Loucy (cell line): Measurements from ENCODE around the gene YAP1.

Experiments
- H2AFZ ChIP-seq: fragments of 200-600 bp; sonication (generic); 2 replicates; pipeline ENCODE4 v1.6.0; 2016; ENCODE audit warnings: antibody characterized with exemption, mild to moderate bottlenecking, low read length, moderate library complexity
- H3F3A ChIP-seq: fragments of 200-600 bp; 2 replicates; pipeline ENCODE4 v1.6.0; 2016; ENCODE audit warnings: antibody characterized with exemption, low read depth, mild to moderate bottlenecking
- H3K27me3 ChIP-seq: fragments of 200-600 bp; sonication (generic); 2 replicates; pipeline ENCODE4 v1.6.1; 2014; ENCODE audit warnings: low read length, mild to moderate bottlenecking; ENCODE audit not compliant: insufficient read depth, poor library complexity, severe bottlenecking
- H3K36me3 ChIP-seq: fragments of 200-600 bp; sonication (generic); 2 replicates; pipeline ENCODE4 v1.6.1; 2016; ENCODE audit warnings: low read length; ENCODE audit not compliant: insufficient read depth
- H3K4me1 ChIP-seq: fragments of 200-600 bp; sonication (generic); 2 replicates; pipeline ENCODE4 v1.5.1; 2014; ENCODE audit warnings: low read length, mild to moderate bottlenecking; ENCODE audit not compliant: insufficient read depth, poor library complexity, severe bottlenecking
- H3K4me2 ChIP-seq: fragments of 200-600 bp; sonication (generic); 2 replicates; pipeline ENCODE4 v1.6.0; 2014; ENCODE audit warnings: antibody characterized with exemption, low read length, low read depth, mild to moderate bottlenecking; ENCODE audit not compliant: poor library complexity, severe bottlenecking
- H3K4me3 ChIP-seq: fragments of 200-600 bp; sonication (generic); 2 replicates; pipeline ENCODE4 v1.5.1; 2014; ENCODE audit warnings: low read length, mild to moderate bottlenecking, mixed read lengths; ENCODE audit not compliant: poor library complexity, severe bottlenecking
- H3K79me2 ChIP-seq: fragments of 200-600 bp; sonication (generic); 2 replicates; pipeline ENCODE4 v1.6.1; 2014; ENCODE audit warnings: low read length; ENCODE audit not compliant: insufficient read depth
- H3K9ac ChIP-seq: fragments of 200-600 bp; sonication (generic); 2 replicates; pipeline ENCODE4 v1.6.0; 2014; ENCODE audit warnings: mild to moderate bottlenecking, low read depth, low read length, moderate library complexity; ENCODE audit not compliant: poor library complexity, severe bottlenecking
- H3K9me2 ChIP-seq: fragments of 200-600 bp; sonication (generic); replicated peaks from 2 replicates; pipeline ENCODE4 v1.6.1; 2016; ENCODE audit warnings: low read depth, low read length, mixed read lengths
- H3K9me3 ChIP-seq: fragments of 200-600 bp; sonication (generic); 2 replicates; pipeline ENCODE4 v1.6.1; 2014; ENCODE audit warnings: mild to moderate bottlenecking, antibody characterized with exemption, low read length, low read depth; ENCODE audit not compliant: insufficient read depth
- H4K20me1 ChIP-seq: fragments of 200-600 bp; sonication (generic); 2 replicates; pipeline ENCODE4 v1.6.0; 2014; ENCODE audit warnings: antibody characterized with exemption, low read length, mild to moderate bottlenecking; ENCODE audit not compliant: insufficient read depth, poor library complexity, severe bottlenecking
- CTCF ChIP-seq: fragments of 200-600 bp; sonication (generic); conservative IDR thresholded peaks from 2 replicates; pipeline ENCODE4 v1.5.1; 2014; ENCODE audit warnings: mild to moderate bottlenecking, antibody characterized with exemption, low read length
- EZH2phosphoT487 ChIP-seq: fragments of 200-600 bp; IDR thresholded peaks from 2 replicates; pipeline ENCODE4 v1.6.1; 2018; ENCODE audit warnings: antibody characterized with exemption, mild to moderate bottlenecking, moderate library complexity, borderline replicate concordance

YAP1 gene

GRCh38 chr11:102085864-102086551 is 24.2 kb upstream of the YAP1 start:
- Histone ChIP-seq H3K4me1 (no peaks in the 10 kb centered on the region), H3K79me2 (no peaks in the 10 kb centered on the region), H3K27me3 (no peaks in the 10 kb centered on the region), H3K9ac (no peak overlapping the region), H3K4me3 (no peak overlapping the region), H3K9me2 (no peaks in the 10 kb centered on the region), H2AFZ (no peak overlapping the region), H4K20me1 (no peaks in the 10 kb centered on the region), H3K4me2 (no peak overlapping the region), H3F3A (no peaks in the 10 kb centered on the region), H3K36me3 (no peaks in the 10 kb centered on the region), H3K9me3 (no peaks in the 10 kb centered on the region)
- TF ChIP-seq CTCF (no peak), EZH2phosphoT487 (no peak)

GRCh38 chr11:102097186-102097585 is 13.1 kb upstream of the YAP1 start:
- H3K4me2 ChIP-seq: no peak overlapping the region
- no peaks in the 10 kb centered on the region for H4K20me1 ChIP-seq
- H3K4me3 ChIP-seq: no peak overlapping the region
- no peak for TF ChIP-seq EZH2phosphoT487
- TF ChIP-seq CTCF: no peak
- H3K9me2 ChIP-seq: no peaks in the 10 kb centered on the region
- no peaks in the 10 kb centered on the region for H3F3A ChIP-seq
- H3K9me3 ChIP-seq: no peaks in the 10 kb centered on the region
- H3K4me1 ChIP-seq: no peaks in the 10 kb centered on the region
- H3K9ac ChIP-seq: no peak overlapping the region
- no peaks in the 10 kb centered on the region for H3K79me2 ChIP-seq
- H3K27me3 ChIP-seq: no peaks in the 10 kb centered on the region
- H2AFZ ChIP-seq: no peak overlapping the region
- H3K36me3 ChIP-seq: no peaks in the 10 kb centered on the region

- Histone ChIP-seq H3K79me2 (no peaks in the 10 kb centered on the region), H3K9me2 (no peaks in the 10 kb centered on the region), H3K9me3 (no peaks in the 10 kb centered on the region), H3K27me3 (no peaks in the 10 kb centered on the region), H3K9ac (no peak overlapping the region), H3K4me2 (no peak overlapping the region), H4K20me1 (no peaks in the 10 kb centered on the region), H3K36me3 (no peaks in the 10 kb centered on the region), H3F3A (no peaks in the 10 kb centered on the region), H2AFZ (no peak overlapping the region), H3K4me1 (no peaks in the 10 kb centered on the region), H3K4me3 (no peak overlapping the region)
- TF ChIP-seq EZH2phosphoT487 (no peak), CTCF (no peak)
Observed at GRCh38 chr11:102099755-102100154, 10.5 kb upstream of the YAP1 start.
